WTC11 (cell line): ENCODE results near the gene NOL4L.

Source experiments
- ATF3 ChIP-seq: sonication (generic); formaldehyde crosslinking; conservative IDR thresholded peaks from 2 replicates; pipeline ENCODE4 v1.8.1; 2022; ENCODE audit warnings: mild to moderate bottlenecking, missing genetic modification reagents
- ATF6 ChIP-seq: sonication (generic); formaldehyde crosslinking; IDR thresholded peaks from 2 replicates; pipeline ENCODE4 v1.8.1; 2023; ENCODE audit warnings: mild to moderate bottlenecking, missing genetic modification reagents
- CREM ChIP-seq: sonication (generic); formaldehyde crosslinking; IDR thresholded peaks from 2 replicates; pipeline ENCODE4 v1.8.1; 2022; ENCODE audit warnings: mild to moderate bottlenecking, missing genetic modification reagents, moderate library complexity
- CTCF ChIP-seq: fragments of 200-600 bp; IDR thresholded peaks from 2 replicates; pipeline ENCODE4 v1.8.0; 2022; ENCODE audit warnings: antibody characterized with exemption
- FOXP1 ChIP-seq: sonication (generic); formaldehyde crosslinking; IDR thresholded peaks from 2 replicates; pipeline ENCODE4 v1.8.0; 2022; ENCODE audit warnings: missing genetic modification reagents, mild to moderate bottlenecking, moderate library complexity, borderline replicate concordance
- HMGA2 ChIP-seq: fragments of 250-450 bp; sonication (Bioruptor Pico); IDR thresholded peaks from 2 replicates; pipeline ENCODE4 v1.4.0; 2021; ENCODE audit warnings: mild to moderate bottlenecking, moderate library complexity
- HMGXB4 ChIP-seq: sonication (generic); formaldehyde crosslinking; IDR thresholded peaks from 2 replicates; pipeline ENCODE4 v1.8.1; 2023; ENCODE audit warnings: mild to moderate bottlenecking, moderate library complexity, missing genetic modification reagents
- NFYB ChIP-seq: sonication (generic); formaldehyde crosslinking; conservative IDR thresholded peaks from 2 replicates; pipeline ENCODE4 v1.8.0; 2022; ENCODE audit warnings: low read depth, missing genetic modification reagents
- USF1 ChIP-seq: sonication (generic); formaldehyde crosslinking; IDR thresholded peaks from 2 replicates; pipeline ENCODE4 v1.8.0; 2022; ENCODE audit warnings: mild to moderate bottlenecking, missing genetic modification reagents
- USF2 ChIP-seq: sonication (generic); formaldehyde crosslinking; IDR thresholded peaks from 2 replicates; pipeline ENCODE4 v1.8.1; 2023; ENCODE audit warnings: mild to moderate bottlenecking, missing genetic modification reagents, moderate library complexity
- ZNF281 ChIP-seq: sonication (generic); formaldehyde crosslinking; IDR thresholded peaks from 2 replicates; pipeline ENCODE4 v1.8.0; 2023; ENCODE audit warnings: mild to moderate bottlenecking, missing genetic modification reagents
- TF ChIP-seq, protein P1 (sequence below): sonication (generic); formaldehyde crosslinking; IDR thresholded peaks from 2 replicates; pipeline ENCODE4 v1.8.0; 2023; ENCODE audit warnings: missing genetic modification reagents, mild to moderate bottlenecking, borderline replicate concordance

- no peak for TF ChIP-seq NFYB (CRISPR knock-in tag)
- TF ChIP-seq ZNF281 (CRISPR knock-in tag), result no peak
- no peak for TF ChIP-seq USF2
- no peak for TF ChIP-seq CTCF
- no peak for TF ChIP-seq USF1
- no peak for TF ChIP-seq FOXP1 (CRISPR knock-in tag)
- TF ChIP-seq HMGA2 (CRISPR knock-in tag), result no peak
- no peak for TF ChIP-seq ATF3 (CRISPR knock-in tag)
- TF ChIP-seq, protein P1, sequence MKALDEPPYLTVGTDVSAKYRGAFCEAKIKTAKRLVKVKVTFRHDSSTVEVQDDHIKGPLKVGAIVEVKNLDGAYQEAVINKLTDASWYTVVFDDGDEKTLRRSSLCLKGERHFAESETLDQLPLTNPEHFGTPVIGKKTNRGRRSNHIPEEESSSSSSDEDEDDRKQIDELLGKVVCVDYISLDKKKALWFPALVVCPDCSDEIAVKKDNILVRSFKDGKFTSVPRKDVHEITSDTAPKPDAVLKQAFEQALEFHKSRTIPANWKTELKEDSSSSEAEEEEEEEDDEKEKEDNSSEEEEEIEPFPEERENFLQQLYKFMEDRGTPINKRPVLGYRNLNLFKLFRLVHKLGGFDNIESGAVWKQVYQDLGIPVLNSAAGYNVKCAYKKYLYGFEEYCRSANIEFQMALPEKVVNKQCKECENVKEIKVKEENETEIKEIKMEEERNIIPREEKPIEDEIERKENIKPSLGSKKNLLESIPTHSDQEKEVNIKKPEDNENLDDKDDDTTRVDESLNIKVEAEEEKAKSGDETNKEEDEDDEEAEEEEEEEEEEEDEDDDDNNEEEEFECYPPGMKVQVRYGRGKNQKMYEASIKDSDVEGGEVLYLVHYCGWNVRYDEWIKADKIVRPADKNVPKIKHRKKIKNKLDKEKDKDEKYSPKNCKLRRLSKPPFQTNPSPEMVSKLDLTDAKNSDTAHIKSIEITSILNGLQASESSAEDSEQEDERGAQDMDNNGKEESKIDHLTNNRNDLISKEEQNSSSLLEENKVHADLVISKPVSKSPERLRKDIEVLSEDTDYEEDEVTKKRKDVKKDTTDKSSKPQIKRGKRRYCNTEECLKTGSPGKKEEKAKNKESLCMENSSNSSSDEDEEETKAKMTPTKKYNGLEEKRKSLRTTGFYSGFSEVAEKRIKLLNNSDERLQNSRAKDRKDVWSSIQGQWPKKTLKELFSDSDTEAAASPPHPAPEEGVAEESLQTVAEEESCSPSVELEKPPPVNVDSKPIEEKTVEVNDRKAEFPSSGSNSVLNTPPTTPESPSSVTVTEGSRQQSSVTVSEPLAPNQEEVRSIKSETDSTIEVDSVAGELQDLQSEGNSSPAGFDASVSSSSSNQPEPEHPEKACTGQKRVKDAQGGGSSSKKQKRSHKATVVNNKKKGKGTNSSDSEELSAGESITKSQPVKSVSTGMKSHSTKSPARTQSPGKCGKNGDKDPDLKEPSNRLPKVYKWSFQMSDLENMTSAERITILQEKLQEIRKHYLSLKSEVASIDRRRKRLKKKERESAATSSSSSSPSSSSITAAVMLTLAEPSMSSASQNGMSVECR (CRISPR knock-in tag), result no peak
- TF ChIP-seq ATF6 (CRISPR knock-in tag), result no peak
- TF ChIP-seq CREM, result no peak
- TF ChIP-seq HMGXB4, result no peak
These were observed 25.9 kb downstream of the NOL4L start for GRCh38 chr20:32559205-32559752.
